Vagina (tissue), 2 donors: ENCODE measurements around the gene PCSK6.

ENCODE experiments used
- CTCF ChIP-seq, 3 experiments: fragments of 450-650 bp in 2 of 3; fragments of 200-600 bp in 1 of 3; sonication (generic) in 1 of 3; IDR thresholded peaks; one replicate each; pipeline ENCODE4 v1.5.1; 2017 to 2019; ENCODE audit warnings: antibody characterized with exemption in 3 of 3, mild to moderate bottlenecking in 2 of 3, moderate library complexity in 2 of 3
- POLR2A ChIP-seq, 2 donors: fragments of 450-650 bp; IDR thresholded peaks; one replicate each; pipeline ENCODE4 v1.6.1; 2017; ENCODE audit warnings: antibody characterized with exemption in 2 of 2, mild to moderate bottlenecking in 2 of 2, moderate library complexity in 2 of 2

- no peak for TF ChIP-seq CTCF (IDR thresholded peaks at IDR 0.05)
- TF ChIP-seq POLR2A (IDR thresholded peaks at IDR 0.05) = no peak
These were observed 118.4 kb downstream of the PCSK6 start for GRCh38 chr15:101371081-101371480.
